NB4 (cell line): Measurements from ENCODE around the gene SPEN.
A peak's percentile ranks its signal among the peaks of the same experiment; 100 is the strongest.

Source experiments
- DNase-seq: peaks from one replicate; pipeline ENCODE4 v3.0.0; 2010; ENCODE audit warnings: low read depth
- H3K4me3 ChIP-seq: one replicate; pipeline ENCODE4 v1.5.1; 2011; ENCODE audit warnings: mild to moderate bottlenecking, low read depth, low read length, moderate library complexity
- MYC ChIP-seq: IDR thresholded peaks from 2 replicates; pipeline ENCODE4 v1.6.1; 2011; ENCODE audit warnings: low read depth, low read length
- POLR2A ChIP-seq: IDR thresholded peaks from 2 replicates; pipeline ENCODE4 v1.6.1; 2011; ENCODE audit warnings: mild to moderate bottlenecking; ENCODE audit not compliant: insufficient read length; ENCODE audit errors: extremely low read depth
- TF ChIP-seq, protein P1 (sequence below): IDR thresholded peaks from 2 replicates; pipeline ENCODE4 v1.6.1; 2011; ENCODE audit warnings: low read depth, low read length
- TF ChIP-seq, protein P2 (sequence below): IDR thresholded peaks from one replicate; pipeline ENCODE4 v1.5.1; 2012; ENCODE audit warnings: low read depth, low read length

SPEN gene, protein sequence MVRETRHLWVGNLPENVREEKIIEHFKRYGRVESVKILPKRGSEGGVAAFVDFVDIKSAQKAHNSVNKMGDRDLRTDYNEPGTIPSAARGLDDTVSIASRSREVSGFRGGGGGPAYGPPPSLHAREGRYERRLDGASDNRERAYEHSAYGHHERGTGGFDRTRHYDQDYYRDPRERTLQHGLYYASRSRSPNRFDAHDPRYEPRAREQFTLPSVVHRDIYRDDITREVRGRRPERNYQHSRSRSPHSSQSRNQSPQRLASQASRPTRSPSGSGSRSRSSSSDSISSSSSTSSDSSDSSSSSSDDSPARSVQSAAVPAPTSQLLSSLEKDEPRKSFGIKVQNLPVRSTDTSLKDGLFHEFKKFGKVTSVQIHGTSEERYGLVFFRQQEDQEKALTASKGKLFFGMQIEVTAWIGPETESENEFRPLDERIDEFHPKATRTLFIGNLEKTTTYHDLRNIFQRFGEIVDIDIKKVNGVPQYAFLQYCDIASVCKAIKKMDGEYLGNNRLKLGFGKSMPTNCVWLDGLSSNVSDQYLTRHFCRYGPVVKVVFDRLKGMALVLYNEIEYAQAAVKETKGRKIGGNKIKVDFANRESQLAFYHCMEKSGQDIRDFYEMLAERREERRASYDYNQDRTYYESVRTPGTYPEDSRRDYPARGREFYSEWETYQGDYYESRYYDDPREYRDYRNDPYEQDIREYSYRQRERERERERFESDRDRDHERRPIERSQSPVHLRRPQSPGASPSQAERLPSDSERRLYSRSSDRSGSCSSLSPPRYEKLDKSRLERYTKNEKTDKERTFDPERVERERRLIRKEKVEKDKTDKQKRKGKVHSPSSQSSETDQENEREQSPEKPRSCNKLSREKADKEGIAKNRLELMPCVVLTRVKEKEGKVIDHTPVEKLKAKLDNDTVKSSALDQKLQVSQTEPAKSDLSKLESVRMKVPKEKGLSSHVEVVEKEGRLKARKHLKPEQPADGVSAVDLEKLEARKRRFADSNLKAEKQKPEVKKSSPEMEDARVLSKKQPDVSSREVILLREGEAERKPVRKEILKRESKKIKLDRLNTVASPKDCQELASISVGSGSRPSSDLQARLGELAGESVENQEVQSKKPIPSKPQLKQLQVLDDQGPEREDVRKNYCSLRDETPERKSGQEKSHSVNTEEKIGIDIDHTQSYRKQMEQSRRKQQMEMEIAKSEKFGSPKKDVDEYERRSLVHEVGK (N-terminal part only)

DNA sequence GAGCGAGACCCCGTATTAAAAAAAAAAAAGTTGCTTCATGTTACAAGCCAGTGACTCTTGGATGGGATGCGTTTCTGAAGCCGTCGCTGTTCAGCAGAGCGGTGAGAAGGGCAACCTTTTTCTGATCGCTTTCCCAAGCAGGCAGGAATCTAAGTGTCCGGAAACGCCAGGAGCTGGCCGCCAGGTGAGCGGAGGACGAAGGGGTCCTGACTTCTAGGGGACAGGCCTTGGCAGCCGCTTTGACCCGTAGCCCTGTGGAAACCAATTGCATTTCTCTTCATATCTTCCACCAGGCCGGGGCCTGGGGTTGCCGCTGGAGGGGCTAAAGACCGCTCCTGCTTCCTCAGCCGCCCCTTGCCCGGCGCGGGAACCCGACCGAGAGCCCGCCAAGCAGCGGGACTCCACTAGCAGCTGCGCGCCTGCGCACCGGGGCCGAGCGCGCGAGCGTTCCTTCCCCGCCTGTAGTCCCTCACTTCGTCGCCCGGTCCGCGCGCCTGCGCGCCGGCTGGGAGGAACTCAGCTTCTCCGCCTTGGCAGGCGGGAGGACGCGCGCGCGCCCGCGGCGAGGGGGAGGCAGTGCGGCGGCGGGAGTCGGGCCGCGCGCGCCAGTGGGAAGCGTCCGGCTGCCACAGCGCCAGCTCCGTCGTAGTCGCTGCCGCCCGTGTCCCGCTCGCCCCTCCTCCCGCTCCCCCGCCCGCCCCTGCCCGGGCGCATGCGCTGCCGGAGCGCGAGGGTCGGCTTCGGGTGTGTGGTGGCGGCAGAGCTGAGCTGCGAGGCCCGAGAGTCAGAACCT lies at the start of gene SPEN:
Gene SPEN (plus strand): TSS at position 608 of the 793 bp plus-strand sequence. CDS start 361 bp downstream, outside the sequence.
- TF ChIP-seq POLR2A (peak; percentile 86), MYC (no peak)
- H3K4me3 ChIP-seq, result peak within 1 kb of the TSS; percentile 99
- DNase-seq, result peak; percentile 98

DNA sequence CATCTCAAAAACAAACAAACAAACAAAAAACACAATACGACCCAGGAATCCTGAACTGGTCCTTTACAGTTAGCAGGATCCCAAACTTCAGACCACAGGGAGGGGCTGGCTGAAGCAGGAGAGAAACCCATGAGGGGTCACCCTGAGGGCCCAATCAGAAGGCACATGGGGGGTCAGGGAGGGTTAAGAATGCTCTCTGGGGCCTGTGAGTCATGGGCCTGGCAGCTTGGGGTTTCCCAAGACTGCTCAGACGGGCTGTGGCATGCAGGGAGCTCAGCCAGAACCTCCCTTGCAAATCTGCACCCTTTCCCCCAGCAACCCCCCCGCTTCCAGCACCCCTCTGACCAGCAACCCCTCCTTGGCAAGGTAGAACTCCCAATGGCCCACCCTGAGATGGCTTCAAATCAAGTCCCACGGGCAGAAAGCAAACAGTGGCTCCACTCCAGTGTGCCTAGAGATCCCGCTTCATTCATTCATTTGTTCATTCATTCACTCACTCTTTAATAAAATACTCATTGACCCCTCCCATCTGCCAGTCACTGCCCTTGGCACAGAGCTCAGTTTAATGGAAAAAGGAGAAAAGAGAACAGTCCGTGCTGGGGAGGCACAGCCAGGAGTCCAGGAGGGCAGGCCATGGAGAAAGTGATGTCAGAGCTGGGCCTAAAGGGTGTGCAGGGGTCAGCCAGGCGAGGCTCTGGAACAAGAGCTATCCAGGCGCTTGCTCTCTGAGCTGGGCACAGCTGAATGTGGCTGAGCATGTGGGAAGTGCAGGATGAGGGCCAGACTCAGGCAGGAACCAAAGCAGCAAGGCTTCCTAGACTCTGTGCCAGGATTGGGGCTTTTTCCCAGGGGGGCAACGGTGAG lies 48.3 kb upstream of the SPEN start:
- H3K4me3 ChIP-seq, result no peak overlapping the region
- TF ChIP-seq, protein P1, sequence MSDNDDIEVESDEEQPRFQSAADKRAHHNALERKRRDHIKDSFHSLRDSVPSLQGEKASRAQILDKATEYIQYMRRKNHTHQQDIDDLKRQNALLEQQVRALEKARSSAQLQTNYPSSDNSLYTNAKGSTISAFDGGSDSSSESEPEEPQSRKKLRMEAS, result no peak
- TF ChIP-seq POLR2A (no peak), MYC (no peak)
- TF ChIP-seq, protein P2, sequence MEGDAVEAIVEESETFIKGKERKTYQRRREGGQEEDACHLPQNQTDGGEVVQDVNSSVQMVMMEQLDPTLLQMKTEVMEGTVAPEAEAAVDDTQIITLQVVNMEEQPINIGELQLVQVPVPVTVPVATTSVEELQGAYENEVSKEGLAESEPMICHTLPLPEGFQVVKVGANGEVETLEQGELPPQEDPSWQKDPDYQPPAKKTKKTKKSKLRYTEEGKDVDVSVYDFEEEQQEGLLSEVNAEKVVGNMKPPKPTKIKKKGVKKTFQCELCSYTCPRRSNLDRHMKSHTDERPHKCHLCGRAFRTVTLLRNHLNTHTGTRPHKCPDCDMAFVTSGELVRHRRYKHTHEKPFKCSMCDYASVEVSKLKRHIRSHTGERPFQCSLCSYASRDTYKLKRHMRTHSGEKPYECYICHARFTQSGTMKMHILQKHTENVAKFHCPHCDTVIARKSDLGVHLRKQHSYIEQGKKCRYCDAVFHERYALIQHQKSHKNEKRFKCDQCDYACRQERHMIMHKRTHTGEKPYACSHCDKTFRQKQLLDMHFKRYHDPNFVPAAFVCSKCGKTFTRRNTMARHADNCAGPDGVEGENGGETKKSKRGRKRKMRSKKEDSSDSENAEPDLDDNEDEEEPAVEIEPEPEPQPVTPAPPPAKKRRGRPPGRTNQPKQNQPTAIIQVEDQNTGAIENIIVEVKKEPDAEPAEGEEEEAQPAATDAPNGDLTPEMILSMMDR, result no peak
- DNase-seq, result peak; percentile 89

DNA sequence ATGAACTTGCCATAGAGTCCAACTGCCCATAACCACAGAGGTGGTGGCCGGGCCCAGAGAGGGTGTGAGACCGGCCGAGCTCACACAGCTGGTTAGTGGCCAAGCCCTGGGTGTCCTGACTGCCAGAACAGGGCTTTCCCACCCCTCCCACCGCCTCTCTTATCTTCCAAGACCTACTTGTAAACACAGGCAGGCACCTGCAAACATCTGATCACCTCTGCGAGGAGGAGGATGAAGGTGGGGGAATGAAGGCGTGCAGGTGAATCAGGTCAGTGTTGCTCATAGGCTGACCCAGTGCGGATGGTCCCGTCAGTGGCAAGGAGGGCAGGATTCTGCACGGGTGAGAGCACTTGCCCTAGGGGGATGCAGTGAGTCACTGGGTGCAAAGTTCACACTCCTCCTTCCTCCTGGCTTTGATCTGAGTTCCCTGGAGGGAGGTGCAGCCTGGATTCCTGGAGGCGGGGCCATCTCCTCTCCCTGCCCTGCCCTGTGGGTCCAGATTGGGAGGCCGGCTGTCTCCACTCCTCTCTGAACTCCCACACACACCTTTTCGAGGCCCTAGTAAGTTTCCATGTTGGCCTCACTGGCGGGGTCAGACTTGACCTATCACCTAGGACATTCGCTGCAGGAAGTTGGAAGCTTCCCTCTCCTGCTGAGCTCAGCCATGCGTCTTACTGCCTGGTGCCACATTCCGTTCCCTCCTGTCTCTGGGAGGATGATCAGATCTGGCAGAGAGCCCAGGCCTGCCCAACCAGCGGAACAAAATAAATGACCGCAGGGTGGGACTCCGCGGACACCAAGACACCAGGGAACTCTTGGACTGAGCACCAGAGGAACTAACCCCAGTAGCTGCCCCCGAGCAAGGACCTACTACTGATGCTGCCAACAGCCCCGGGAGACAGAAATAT lies 47.3 kb upstream of the SPEN start:
- DNase-seq, result peak; percentile 35
- TF ChIP-seq, protein P1, result no peak
- TF ChIP-seq POLR2A, result no peak
- TF ChIP-seq, protein P2, result no peak
- TF ChIP-seq MYC, result no peak
- no peak overlapping the region for H3K4me3 ChIP-seq

DNA sequence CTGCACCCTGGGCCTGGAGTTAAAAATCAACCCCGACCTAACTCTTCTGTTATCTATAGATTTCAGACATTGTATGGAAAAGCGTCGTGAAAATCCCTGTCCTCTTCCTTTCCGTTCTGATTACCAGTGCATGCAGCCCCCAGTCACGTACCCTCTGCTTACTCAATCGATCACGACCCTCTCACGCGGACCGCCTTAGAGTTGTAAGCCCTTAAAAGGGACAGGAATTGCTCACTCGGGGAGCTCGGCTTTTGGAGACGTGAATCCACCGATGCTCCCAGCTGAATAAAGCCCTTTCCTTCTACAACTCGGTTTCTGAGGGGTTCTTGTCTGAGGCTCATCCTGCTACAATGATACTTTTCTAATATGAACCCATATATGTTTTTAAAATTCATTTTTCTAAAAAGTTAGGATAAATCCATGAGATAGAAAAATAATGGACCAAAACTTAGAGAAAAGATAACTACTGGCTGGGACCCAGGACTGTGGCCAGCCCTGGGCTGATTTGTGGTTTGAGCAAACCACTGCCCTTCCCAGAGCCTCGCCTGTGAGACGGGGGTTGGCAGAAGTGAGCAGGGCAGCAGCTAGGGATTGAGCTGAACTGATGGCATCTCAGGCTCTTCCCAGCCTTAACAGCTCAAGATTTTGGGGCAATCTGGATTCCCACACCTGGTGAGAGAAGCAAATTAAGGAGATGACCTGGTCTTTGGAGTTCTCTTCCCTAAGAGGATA lies 45.1 kb upstream of the SPEN start:
- H3K4me3 ChIP-seq, result no peak overlapping the region
- TF ChIP-seq, protein P1, result no peak
- TF ChIP-seq, protein P2, result no peak
- TF ChIP-seq MYC, result no peak
- TF ChIP-seq POLR2A, result no peak
- peak; percentile 40 for DNase-seq
